GF-D8 (cell line): Measurements from ENCODE around the gene TENT4B.

Source experiments
- DNase-seq: peaks from one replicate; lab custom pipeline; 2025; lab: John Stamatoyannopoulos, UW

Gene TENT4B

GRCh38 chr16:50256604-50257003 lies 103.5 kb downstream of the TENT4B start:
- no peak for DNase-seq

GRCh38 chr16:50257876-50258275 lies 104.8 kb downstream of the TENT4B start:
- DNase-seq, result no peak

GRCh38 chr16:50259334-50260205 lies 106.5 kb downstream of the TENT4B start:
- DNase-seq, result peak; percentile 13

- DNase-seq, result no peak
Observed at GRCh38 chr16:50260206-50261159, 107.4 kb downstream of the TENT4B start.

- no peak for DNase-seq
Observed at GRCh38 chr16:50261160-50261706, 108.1 kb downstream of the TENT4B start.

- no peak for DNase-seq
Observed at GRCh38 chr16:50261707-50262235, 108.7 kb downstream of the TENT4B start.

- DNase-seq, result no peak
Observed at GRCh38 chr16:50263060-50263909, 110.2 kb downstream of the TENT4B start.

GRCh38 chr16:50263940-50264929 lies 111.1 kb downstream of the TENT4B start:
- no peak for DNase-seq

- DNase-seq, result peak; percentile 18
Observed at GRCh38 chr16:50265260-50265659, 112.2 kb downstream of the TENT4B start.

GRCh38 chr16:50265716-50266336 lies 112.7 kb downstream of the TENT4B start:
- no peak for DNase-seq

- DNase-seq, result peak; percentile 63
Observed at GRCh38 chr16:50266337-50267091, 113.4 kb downstream of the TENT4B start, which contains the start of gene ADCY7. Gene ADCY7, plus strand, starts transcription at chr16:50266551. Its CDS starts 21,629 bp downstream, at chr16:50288180.

GRCh38 chr16:50267151-50267631 lies 114.1 kb downstream of the TENT4B start:
- no peak for DNase-seq

- DNase-seq, result no peak
Observed at GRCh38 chr16:50267651-50268050, 114.5 kb downstream of the TENT4B start.

- DNase-seq, result no peak
Observed at GRCh38 chr16:50268352-50268751, 115.2 kb downstream of the TENT4B start.

- DNase-seq, result no peak
Observed at GRCh38 chr16:50269061-50269705, 116.1 kb downstream of the TENT4B start.

GRCh38 chr16:50269769-50270509 lies 116.8 kb downstream of the TENT4B start:
- no peak for DNase-seq

- DNase-seq, result no peak
Observed at GRCh38 chr16:50270510-50271147, 117.5 kb downstream of the TENT4B start.
